GM12892 (cell line): Measurements from ENCODE around the gene DLGAP1.

ENCODE experiments used
- POLR2A ChIP-seq: IDR thresholded peaks from 2 replicates; pipeline ENCODE4 v1.6.1; 2011; ENCODE audit warnings: low read depth, low read length, control low read depth
- TAF1 ChIP-seq: IDR thresholded peaks from 2 replicates; pipeline ENCODE4 v1.6.1; 2011; ENCODE audit warnings: low read depth, mild to moderate bottlenecking, control low read depth, low read length, borderline replicate concordance

- TF ChIP-seq POLR2A (no peak), TAF1 (no peak)
These were observed 14.0 kb downstream of the DLGAP1 start for GRCh38 chr18:4441098-4441497.
